OCI-M2 (cell line): ENCODE measurements around the gene RTF2.
"Not testable (repeated sequence)": the region's sequence is repeated elsewhere in the genome, so short reads cannot be mapped to it uniquely, and the experiment has no call there.

ENCODE experiments used
- DNase-seq: peaks from one replicate; lab custom pipeline; 2025; ENCODE audit not compliant: unreplicated experiment; lab: John Stamatoyannopoulos, UW

Gene RTF2

GRCh38 chr20:56540415-56540814 lies 72.0 kb downstream of the RTF2 start:
- no peak for DNase-seq

DNA sequence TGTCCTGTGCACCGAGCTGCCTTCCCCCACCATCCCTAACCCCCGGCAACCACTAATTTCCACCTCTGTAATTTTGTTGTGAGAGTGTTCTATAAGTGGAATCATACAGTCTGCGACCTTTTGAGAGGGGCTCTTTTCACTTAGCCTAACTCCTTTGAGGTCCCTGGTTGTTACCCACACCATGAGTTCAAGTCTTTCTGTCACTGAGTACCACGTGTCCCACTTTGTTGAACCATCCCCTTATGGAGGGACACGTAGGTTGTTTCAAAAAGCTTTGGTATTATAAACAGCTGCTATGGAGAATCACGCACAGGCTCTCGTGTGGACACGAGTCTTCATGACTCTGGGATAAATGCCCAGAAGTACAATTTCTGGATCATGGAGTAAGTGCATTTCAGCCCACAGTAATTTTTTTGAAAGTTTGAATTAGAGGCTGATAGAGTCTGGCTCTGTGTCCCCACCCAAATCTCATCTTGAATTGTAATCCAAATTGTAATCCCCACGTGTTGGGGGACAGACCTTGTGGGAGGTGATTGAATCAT lies 74.1 kb downstream of the RTF2 start:
- no peak for DNase-seq

GRCh38 chr20:56551571-56551970 lies 83.1 kb downstream of the RTF2 start:
- DNase-seq, result no peak

DNA sequence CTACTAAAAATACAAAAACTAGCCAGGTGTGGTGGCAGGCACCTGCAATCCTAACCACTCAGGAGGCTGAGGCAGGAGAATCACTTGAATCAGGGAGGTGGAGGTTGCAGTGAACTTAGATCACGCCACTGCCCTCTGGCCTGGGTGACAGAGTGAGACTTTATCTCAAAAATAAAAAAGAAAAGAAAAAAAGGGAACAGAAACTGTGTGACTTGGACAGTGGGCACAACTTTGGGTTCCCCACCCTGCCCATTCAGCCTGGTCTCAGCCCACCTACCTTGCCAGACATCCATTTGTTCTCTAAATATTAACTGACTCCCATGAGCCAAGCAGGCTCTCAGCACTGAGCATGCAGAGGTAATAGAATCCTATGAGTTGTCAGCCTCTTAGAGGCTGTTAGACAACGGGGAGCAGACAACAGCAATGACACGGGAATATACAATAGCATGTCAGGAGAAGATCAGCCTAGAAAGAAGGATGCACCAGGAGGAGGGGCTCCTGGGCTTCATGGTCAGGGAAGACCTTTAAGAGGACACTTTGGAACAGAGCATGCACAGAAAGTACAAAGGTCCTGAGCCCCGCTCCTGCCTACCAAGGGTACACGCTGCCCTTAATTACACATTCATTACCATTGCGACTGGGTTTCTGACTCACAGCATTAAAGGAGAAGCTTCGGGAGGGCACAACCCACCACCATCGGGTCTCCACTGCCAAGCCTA lies 84.6 kb downstream of the RTF2 start:
- no peak for DNase-seq

DNA sequence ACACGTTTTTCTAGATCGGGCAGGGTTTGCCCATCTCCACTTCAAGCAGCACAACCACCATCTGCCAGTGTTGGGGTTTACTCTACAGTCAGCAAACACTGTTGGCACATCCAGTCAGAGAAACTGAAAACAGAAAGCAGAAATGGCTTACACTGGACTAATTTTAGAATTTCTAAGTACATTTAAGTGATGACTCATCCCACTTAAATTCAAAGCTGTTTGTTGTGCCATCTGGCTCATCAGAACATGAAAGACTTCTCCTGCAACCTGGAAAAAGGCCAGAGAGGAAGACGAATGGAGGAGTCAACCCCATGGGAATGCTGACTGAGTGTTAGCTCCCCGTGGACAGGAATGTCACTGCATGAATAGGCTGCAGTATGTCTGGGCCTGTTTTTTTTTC lies 86.4 kb downstream of the RTF2 start:
- no peak for DNase-seq

DNA sequence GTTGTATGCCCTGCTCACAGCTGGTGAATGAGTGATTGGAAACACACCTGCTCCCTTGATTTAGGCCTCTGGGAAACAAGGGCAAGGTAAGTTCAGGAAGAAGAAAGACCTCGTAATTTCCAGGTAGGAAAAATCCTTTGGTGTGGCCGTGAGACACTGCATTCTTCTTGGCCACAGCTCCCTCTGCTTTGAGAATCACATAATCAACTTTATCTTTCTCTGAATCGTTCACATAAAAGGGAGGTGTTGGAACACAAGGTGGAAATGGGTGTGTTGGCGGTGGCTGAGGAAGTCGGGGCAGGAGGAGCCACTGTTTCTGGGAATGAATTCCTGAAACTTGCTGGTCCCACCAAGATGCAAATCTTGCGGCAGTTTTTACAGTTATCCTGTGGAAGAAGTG lies 90.5 kb downstream of the RTF2 start:
- no peak for DNase-seq

DNA sequence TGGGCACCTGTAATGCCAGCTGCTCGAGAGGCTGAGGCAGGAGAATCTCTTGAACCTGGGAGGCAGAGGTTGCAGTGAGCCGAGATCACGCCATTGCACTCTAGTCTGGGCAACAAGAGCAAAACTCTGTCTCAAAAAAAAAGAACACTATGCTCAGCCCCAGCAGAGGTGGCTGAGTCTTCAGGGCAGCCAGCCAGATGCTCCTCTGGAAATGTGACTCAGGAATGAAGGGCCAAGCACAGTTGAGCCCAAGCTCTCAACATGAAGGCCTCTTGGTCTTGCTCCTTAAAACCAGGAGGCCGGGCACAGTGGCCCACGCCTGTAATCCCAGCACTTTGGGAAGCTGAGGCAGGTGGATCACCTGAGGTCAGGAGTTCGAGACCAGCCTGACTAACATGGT lies 96.1 kb downstream of the RTF2 start:
- DNase-seq, result not testable (repeated sequence)

DNA sequence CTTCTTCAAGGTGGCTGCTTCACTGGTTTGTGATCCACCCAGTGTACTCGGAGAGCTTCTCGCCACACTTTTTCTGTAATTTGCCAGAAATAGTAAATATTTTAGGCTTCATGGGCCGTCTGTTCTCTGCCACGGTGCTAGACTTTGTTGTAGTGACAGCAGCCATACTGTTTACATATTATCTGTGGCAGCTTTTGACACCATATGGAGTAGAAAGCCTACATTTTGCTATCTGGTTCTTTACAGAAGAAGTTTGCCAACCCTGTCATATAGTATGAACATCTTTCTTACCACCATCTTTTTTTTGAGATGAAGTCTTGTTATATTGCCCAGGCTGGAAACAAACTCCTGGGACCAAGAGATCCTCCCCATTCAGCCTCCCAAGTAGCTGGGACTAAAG lies 97.1 kb downstream of the RTF2 start:
- DNase-seq, result no peak

DNA sequence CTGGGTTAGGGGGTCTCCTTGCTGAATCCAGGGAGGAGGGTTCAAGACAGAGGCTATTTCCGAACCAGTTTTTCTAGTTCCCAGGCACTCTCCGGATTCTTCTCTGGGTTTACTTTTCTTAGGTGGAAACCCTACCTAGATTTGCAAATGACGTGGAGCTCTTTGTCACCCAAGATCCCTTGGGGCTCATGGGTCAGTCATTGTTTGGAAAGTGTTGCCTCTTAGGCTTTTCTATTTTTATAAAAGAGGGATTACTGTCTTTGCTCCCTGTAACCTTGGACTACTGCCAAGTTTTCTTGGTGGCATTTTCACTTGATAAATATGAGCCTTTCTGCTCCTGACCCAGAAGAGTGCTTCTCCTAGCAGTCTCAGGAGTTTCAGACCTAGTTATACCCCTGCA lies 98.2 kb downstream of the RTF2 start:
- no peak for DNase-seq
